GM21447 (cell line): ENCODE results near the gene RALGAPA2.

ENCODE experiments used
- ATAC-seq: cut with Tn5 transposase; IDR thresholded peaks from one replicate; pipeline ENCODE4 v1.9.1; 2021; ENCODE audit not compliant: unreplicated experiment

RALGAPA2 gene

DNA sequence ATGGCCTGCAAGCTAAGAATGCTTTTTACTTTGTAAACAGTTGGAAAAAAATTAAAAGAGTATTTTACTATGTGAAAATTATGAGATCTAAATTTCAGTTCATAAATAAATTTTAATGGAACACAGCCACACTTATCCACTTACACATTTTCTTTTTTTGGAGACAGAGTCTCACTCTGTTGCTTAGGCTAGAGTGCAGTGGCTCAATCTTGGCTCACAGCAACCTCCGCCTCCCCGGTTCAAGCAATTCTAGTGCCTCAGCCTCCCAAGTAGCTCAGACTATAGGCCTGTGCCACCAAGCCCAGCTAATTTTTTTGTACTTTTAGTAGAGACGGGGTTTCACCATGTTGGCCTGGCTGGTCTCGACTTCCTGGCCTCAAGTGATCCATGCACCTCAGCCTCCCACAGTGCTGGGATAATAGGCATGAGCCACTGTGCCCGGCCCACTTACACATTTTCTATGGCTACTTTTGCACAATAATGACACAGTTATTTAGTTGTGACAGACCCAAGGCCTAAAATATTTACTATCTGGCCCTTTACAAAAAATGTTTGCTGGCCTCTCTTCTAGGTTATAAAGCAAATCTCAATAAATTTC, 234.9 kb downstream of the RALGAPA2 start:
- no peak for ATAC-seq

DNA sequence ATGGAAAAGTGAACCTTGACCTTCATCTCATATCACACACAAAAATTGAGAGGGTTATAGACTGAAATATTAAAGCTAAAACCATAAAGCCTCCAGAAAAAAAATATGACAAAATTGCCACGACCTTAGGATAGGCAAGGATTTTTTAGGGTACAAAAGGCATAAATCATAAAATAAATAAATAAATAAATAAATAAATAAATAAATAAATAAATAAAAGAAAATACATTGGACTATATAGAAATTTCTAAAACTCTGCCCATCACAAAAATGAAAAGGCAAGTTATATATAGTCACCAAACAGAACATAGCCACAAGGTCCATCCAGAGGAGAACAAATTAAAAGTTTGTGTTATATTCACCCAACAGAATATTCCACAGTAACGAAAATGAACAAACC, 235.9 kb downstream of the RALGAPA2 start:
- no peak for ATAC-seq

DNA sequence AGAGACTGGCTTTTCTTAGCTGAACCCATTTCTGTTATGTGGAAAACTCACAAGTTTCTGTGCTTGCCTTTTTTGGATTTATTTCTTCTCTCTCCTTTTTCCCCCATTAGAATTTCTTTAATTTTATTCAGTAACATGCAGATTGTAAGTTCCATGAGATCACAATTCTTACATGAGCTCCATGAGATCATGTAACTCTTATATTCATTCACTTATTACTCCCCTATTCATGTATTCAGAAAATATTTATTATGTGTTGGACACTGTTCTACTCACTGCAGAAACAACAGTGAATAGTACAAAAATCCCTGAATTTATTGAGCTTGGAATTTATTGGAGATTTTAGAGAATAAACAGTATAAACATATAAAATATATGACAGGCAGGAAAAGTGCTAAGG, 238.8 kb downstream of the RALGAPA2 start:
- ATAC-seq = no peak

- no peak for ATAC-seq
Measured at GRCh38 chr20:20472684-20473274, 239.7 kb downstream of the RALGAPA2 start.

GRCh38 chr20:20466341-20466879, 246.0 kb downstream of the RALGAPA2 start:
- peak; percentile 88 for ATAC-seq

DNA sequence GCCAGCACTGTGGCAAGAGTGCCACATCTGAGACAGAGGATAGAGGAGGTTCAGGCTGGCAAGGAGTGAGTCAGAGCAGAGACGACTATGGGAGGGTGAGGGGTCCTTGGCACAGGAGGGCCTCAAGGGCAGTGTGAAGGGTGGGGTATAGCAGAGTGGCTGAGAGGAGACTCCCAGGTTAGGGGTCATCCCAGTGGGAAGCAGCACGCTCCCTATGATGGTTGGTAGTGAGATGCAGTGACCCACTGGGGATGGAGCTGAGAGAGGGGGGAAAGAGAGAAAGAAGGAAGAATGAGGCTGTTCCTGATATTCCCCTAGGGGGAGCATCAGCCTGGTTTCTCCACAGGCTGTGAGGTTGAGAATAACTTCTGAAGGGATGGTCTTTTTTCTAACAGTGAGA, 247.2 kb downstream of the RALGAPA2 start:
- no peak for ATAC-seq

DNA sequence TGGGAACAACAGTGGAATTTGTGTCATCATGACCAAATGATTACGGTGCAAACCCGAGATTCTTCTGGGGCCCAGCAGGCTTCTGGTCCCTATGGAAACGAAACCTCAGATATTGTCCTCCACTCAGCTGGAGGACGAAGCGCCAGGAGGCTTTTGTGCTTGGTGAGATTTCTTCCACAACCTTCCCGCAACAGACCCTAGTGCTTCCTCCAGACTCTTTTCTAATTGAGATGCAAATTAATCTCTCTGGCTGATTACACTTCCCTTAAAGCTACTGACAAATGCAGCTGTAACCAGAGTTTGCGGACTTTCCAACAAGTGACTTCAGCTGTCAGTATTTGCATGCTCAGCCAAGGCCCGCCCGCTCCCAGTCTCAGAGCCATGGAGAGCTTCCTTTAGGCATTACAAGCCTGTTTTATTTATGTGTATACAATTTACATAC, 248.5 kb downstream of the RALGAPA2 start:
- ATAC-seq = no peak

DNA sequence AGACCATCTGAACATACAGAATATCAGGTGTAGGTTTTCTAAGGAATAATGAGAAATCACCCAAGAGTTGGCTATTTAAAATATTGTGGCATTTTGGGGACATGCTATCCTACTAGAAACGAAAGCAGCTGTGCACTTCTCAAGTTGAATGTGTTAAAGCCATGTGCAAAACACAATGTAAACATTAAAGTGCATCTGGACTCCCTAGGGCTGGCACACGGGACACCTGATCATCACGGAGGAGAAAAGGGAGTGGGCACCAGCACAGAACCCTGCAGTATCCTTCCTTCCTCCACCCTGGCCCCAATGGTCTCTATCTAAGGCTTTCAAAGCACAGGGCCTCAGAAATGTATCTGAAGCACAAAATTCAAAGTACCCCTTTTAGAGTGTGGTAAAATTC, 250.3 kb downstream of the RALGAPA2 start:
- no peak for ATAC-seq

DNA sequence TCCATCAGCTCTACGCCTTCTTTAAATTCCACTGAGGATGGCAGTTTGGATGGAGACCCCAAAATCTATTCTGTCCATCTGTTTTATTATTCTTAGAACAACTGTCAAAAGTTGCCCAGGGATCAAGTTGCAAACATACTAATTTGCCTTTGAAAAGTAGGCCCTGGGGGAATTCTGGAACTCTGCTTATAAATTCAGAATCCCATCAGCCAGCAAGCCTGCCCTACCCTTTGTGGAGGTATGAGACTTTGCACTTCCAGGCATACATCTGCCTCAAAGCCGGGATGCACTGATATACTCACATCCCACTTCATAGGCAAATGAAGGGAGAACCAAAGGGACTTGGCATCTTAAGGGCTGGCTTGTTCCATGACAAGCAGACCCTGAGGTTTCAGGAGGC, 250.9 kb downstream of the RALGAPA2 start:
- no peak for ATAC-seq

DNA sequence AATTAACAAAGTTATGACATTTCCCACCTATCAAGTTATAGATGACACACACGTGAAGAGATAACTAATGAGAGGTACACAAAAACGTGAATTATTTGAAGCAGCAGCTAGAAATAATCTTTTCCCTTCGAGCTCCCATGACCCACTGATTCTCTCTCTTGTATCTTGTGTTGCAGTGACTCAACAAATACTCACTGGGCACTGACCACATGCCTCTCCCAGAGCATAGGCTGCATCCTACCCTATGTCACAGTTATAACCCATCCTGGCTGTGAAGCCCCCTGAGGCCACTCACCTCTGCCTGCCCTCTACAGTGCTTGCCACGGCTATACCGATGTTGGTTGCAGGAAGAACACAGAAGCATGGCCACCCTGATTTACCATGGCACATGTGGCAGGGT, 252.7 kb downstream of the RALGAPA2 start:
- ATAC-seq = no peak

DNA sequence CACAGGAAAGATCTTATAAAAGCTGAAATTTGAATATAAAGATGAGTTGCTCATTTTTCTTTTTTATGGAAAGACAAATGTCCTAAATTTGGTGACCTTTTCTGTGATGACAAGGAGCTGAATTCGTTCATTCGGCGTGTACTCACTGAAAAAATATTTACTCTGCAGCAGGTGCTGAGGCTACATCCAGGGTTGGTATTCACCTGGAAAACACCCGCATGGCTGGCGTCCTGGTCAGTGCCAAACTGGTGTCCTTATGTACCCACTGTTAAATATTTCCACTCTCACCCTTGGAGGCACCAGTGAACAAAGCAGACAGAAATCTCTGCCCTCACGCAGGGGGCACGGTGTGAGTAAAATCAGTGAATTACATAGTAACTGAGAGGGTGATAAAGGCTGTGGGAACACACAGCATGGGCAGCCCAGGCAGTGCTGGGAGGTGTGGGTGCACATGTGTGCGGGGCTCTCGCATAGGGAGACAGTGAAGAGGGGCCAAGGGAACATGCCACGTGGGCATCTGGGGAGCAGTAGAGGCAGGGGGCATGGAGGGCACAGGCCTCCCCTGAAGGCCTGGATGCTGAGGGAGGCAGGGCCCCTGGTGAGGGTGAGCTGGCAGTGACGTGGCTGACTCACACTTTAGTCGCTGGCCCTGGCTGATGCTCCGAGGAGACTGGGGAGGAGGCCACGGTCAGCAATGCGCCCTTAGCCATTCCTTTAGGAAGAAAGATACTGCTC, 254.9 kb downstream of the RALGAPA2 start:
- ATAC-seq = no peak

- no peak for ATAC-seq
Measured at GRCh38 chr20:20456741-20457140, 255.7 kb downstream of the RALGAPA2 start.

GRCh38 chr20:20455926-20456325, 256.5 kb downstream of the RALGAPA2 start:
- no peak for ATAC-seq

GRCh38 chr20:20454850-20455627, 257.4 kb downstream of the RALGAPA2 start:
- no peak for ATAC-seq

- no peak for ATAC-seq
Measured at GRCh38 chr20:20454367-20454766, 258.1 kb downstream of the RALGAPA2 start.

- ATAC-seq = peak; percentile 89
Measured at GRCh38 chr20:20452254-20452676, 260.2 kb downstream of the RALGAPA2 start.

GRCh38 chr20:20450521-20450920, 261.9 kb downstream of the RALGAPA2 start:
- no peak for ATAC-seq

DNA sequence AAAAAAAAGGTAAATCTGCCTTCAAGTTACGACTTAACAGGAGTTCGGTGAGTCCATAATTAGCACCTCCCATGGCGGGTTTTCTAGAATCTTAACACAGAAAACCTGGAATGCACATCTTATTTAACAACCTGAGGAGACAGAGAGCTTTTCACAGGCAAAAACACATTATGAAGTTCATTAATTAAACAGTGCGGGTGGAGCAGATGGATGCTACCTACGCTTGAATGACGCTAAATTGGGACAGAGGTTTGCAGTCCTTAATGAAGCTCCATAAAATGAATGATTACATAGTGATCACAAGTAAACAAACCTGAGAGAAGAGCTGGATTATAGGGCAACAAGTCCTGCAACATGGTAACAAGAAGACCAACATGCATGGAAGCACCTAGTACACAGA, 263.6 kb downstream of the RALGAPA2 start:
- ATAC-seq = no peak

- ATAC-seq = no peak
Measured at GRCh38 chr20:20447196-20447595, 265.2 kb downstream of the RALGAPA2 start.

DNA sequence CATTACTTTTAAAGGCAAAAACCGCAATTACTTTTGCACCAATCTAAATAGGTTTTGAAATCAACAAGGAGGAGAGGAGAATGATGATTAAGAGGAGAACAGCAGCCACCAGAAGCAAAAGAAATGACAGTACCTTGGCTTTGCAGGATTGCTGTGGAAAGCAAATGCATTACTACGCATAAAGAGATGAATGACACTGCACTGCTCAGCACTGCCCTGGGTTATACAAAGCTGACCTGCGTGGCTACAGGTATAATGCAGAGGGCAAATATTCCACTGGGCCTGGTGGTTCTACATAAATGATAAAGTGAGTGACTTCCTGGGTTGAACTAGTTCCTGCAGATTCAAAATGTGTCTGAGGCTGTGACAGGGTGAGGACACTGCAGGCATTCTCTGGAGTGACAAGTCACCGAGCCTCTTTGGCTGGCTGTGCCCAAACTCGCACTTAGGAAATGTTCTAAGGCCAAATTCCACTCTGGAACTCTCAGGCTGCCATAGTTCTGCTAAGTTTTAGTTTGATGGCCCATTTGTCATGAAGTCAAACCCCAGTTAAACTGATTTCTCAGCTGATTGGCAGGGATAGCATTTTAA, 265.9 kb downstream of the RALGAPA2 start:
- no peak for ATAC-seq

DNA sequence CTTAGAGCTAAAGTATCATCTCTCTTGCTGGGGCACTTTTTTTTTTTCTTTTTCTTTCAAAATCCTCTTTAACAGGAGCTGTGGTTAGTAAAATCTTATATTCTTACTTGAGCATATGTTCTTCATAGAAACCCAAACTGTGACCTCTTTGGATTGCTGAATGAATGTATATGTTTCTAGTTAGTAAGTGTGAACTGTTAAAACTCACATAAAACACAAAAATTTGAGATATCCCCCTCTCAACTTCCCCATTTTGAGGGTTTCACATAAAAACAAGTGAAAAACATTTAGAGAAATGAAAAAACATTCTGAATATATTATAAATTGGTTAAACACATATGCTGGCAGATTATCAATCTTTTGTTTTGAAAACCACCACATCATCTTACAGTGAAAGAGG, 266.4 kb downstream of the RALGAPA2 start:
- ATAC-seq = no peak
